ENCODE measurements around the gene SEMA4C.
A peak's percentile ranks its signal among the peaks of the same experiment; 100 is the strongest.

Gene SEMA4C

DNA sequence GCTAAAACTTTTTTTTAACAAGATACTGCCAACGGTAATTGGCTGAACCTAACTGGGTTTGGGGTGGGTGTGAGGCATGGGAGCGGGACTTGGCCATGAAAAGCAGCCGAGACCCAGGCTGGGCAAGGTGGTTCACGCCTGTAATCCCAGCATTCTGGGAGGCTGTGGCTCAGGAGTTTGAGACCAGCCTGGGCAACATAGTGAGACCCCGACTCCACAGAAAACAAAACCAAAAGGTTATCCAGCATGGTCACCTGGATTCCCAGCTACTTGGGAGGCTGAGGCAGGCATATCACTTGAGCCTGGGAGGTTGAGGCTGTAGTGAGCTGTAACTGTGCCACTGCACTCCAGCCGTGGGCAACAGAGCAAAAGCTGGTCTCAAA, 11.0 kb upstream of the SEMA4C start:
- DNase-seq, result no peak

DNA sequence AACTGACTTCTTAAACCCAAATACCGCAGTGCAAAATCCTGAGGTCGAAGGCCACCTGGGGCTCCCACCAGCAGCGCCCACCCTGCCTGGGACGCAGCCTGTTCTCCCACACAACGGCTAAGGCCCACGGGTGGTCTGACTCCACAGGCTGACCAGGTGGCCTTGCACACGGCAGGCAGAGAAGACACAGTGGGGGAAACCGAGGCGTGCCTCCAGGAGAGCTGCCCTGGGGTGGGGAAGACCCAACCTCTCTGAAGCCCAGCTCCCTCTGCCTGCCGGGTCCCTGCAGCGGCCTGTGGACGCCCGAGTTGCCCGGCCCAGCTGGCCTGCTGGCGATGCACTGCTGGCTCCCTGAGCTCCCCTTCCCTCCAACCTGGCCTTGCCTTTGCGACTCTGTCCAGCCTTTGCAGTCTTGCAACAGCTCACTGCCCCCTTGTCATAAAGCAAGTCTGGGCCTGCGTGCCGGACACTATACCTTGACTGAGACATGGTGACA, 9.7 kb upstream of the SEMA4C start:
- no peak for DNase-seq

DNA sequence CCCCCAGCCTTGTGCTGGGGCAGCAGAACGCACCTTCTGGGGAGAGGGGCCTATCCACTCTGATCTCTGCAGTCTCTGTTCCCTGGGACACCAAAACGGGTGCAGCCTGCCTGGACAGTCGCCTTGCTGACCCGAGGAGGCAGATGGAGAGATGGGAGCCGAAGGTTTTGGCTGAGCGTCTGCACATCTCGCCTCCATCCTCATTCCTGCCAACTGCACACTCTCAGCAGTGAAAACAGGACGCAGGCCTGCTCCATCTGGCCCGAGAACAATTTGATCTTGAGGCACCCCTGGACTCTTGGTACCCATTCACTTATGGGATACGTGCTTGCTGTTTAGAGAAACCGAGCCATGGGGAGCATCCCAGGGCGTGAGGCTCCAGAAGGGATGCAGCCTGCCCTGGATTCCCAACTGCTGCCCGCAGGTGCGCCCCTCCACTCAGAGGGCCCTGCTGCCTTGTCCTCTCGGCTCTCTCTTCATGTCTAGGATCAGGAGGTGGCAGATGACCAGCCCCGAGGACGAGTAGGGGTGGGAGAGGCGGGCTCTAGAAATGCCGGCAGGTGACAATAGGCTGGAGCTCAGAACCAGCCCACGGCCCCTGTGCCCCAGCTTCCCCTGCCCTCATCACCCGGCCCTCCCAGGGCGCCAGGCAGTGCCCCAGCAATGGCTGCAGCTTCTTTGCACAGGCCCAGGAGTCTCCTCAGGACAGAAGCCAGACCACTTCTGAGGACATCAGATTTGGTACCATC, 9.1 kb upstream of the SEMA4C start:
- no peak for DNase-seq

DNA sequence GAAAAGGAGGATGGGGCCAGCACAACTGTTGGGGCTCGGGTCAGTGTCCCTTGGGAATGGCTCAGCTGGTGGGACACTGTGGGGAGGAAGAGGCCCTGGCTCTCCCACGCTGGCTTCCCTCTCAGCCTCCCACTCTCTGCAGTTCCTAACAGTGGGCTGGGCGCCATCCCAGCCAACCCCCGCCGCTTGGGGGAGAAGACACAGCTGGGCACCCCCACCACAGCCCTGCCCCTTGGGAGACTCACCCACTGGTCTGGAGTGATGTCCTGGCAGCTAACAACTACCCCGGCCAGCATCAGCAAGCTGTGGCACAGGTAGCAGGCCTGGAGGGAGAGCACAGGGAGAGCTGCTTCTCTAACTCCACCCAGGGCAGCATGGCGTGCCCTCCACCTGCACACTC, 8.3 kb upstream of the SEMA4C start:
- DNase-seq, result no peak

DNA sequence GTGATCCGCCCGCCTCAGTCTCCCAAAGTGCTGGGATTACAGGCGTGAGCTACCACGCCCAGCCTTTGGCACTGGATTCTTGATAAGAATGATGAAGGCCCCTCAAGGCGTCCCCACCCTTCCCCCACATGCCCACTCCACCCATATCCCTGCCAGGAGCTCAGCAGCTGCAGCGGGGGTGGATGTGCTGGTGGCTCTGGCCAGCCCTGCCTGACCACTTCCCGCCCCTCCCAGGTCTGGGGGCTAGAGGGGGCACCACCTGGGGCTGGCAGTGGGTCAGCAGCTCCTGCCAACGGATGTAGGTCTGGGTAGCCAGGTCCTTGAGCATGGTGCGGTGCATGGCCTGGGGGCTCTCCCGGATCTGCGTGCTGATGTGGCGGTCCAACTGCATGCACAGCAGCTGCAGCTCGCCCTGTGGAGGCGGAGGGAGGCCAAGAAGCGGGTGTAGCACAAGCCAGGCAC, 7.8 kb upstream of the SEMA4C start:
- no peak for DNase-seq

DNA sequence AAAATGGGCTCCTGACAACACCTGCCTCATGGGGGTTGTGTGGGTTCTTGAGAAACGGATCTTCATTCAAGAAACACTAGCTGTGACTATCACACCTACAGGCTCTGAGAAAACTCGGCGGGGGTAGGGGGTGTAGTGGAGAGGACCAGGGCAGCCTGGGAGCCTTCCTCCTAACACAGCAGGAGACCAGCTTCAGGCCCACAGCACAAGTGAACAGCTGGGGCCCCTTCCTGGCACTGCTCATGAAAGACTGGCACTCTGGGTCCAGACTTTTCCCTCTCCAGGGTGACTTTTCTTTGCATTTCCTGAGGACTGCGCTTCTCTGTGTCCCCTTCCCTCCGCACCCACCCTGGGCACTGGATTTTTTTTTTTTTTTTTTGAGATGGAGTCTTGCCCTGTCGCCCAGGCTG, 7.2 kb upstream of the SEMA4C start:
- DNase-seq, result no peak

DNA sequence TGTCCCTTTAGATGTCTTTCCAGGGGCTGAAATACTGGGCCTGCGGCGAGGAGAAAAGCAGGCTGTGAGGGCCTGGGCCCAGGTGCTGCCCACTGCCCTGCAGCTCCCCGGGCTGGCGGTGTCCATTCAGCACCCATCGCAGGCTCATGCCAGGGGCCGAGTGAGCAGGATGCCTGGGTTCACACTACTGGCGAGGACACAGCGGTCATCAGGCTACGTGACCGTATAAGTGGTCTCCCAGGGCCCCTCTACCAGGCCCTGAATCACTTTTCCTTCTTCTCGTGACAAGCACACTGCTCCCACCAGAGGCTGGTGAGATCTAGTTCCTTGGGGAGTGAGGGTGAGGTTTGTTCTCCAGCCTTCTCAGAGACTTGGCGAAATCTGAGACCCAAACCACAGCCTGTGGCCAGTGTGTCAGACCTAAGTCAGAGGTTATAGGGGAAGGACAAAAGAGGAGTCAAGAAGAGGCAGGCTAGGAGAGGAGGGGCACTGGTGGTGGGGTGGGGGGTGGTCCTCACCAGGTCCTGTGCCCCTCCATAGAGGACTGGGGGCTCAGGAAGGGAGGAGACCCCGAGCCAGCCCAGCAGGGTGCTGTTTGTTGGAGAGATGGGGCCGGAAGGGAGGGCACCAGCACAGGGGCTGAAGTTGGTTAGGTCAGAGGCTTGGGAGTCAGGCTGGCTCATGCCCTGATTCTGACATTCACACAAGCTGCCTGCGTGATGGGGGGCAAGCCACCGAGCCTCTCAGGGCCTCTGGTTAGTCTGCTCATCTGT, 6.6 kb upstream of the SEMA4C start:
- no peak for DNase-seq

DNA sequence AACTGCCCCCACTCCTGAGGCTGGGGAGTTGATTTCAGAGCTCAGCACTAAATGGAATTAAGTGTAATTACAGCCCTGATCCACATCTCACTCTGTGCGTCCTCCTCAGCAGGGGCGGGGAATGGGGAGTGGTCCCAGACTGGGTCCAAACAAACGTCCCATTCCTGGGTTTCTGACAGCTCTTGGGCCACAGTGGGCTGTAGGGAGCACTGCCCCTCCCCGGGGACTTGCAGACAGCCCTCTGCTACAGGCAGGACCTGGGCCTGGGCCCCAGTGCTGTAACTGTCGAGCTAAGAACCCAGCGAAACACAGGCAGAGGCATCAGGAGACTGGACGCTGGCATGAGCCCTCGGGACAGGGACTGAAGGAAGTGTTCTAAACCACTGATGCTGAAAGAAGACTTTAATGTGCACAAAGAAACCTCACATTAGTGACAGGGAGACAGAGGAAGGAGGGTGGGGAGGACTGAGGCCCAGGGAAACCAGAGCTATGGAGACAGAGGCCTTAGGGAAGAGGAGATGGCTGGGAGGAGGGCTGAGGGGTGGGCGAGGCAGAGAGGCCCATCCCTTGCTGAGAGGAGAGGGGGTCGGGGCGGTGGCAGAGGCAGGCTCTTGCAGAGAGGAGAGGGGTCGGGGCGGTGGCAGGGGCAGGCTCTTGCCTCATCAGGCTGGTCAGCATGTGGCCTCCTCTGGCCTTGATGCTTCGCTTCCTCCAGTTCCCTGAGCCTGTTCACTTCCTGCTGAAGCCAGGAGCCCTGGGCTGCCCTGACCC, 5.8 kb upstream of the SEMA4C start:
- no peak for DNase-seq

DNA sequence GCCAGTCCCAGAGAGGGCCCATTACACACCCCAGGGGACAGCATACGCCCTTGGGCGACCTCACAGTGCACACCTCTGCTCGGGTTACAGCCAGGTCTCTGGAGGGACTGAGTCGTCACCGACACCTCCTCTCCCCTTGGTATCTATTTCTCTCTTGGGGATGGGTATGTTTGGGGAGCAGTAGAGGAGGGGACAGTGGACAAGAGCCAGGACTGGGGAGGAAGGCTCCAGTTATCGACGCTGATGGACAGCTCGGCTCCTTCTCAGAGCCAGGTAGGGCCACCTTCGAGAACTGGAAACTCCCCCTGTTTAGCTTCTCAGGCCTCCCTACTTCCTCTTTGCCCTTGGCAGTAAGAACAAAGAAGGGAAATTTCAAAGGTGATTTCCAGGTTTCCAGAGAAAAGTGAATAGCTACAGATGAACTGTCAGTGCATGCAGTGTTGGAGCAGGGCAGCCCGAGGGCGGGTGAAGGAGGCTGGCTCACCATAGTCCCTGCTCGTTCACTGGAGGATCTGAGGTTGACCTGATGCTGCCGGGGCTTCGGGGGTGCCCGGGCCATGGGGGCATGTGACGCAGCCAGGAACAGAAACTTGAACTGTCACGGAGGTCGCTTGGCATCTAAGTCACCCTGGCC, 4.4 kb upstream of the SEMA4C start:
- no peak for DNase-seq

DNA sequence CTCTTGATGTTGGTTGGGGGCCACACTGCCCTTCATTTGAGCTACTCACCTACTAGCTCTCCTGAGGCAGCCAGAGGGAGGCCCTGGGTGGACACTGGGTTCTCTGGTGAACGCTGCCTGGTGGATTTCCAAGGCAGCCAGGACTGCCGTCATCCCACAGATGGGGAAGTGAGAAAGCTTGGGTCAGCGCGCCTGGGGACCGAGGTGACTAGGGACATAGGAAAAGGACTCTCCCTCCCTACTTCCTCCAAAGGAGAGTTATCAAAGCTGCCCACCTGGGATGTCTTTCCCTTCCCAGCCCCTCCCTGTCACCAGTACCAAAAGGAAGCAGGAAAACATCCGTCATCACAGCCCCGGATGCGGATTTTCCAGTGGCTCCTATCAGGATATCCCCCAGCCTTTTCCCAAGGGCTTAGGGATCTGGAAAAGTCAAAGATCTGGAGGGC, 3.8 kb upstream of the SEMA4C start:
- DNase-seq, result no peak

DNA sequence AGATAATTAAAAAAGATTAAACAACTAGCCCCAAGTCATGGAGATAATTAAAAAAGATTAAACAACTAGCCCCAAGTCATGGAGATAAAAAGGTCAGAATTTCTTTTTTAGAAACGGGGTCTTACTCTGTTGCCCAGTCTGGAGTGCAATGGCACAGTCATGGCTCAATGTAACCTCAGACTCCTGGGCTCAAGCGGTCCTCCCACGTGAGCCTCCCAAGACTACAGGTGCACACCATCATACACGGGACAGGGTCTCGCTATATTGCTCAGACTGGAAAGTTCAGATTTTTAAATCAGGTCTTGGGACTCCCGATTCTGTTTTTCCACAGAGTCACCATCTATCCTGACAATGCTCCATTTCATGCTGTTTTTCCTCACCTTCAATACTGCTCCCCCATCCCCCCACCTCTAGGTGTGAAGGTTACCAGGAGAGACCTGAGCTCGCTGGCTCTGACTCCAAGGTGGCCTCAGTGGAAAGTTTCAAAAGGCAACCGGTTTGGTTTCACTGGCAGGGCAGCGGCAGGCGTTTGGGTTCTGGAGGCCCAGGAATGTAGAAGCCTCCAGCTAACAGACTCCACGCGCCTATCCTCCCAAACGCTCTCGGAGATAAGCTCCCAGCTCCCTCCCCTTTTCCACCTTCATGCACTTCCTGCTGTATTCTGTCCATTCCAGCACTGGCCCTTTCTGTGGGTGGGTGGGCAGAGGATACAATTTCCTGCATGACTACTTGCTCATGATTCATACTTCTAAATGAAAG, 2.9 kb upstream of the SEMA4C start:
- DNase-seq, result no peak

DNA sequence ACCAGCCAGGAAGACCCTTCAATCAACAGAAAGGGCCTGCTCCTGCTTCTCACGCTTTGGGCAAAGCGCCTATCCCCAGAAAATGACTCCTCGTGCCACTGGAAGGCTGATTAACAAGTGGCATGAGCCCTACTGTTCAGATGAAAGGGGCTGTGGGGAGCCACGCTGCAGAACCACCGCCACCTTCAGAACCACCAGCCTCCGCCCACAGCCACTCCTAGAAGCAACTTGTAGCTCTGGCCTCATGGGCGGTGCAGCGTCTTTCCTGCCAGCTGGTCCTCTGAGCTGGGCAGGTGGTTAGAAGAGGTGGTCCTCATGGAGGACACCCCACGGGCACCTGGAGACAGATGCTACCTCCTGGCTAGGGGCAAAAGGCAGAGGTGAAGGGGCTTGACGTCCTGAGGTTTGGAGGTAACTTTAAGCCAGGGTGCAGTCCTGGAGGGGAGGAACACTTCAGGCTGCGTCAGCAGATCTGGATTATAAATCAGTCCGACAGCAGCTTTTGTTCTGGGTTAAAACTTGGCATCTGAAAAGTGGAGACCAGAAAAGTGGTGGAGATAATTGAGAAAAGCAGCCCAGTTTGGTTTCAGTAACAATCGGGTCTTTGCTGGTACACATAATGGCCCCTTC, 861 bp upstream of the SEMA4C start:
- no peak for DNase-seq

DNA sequence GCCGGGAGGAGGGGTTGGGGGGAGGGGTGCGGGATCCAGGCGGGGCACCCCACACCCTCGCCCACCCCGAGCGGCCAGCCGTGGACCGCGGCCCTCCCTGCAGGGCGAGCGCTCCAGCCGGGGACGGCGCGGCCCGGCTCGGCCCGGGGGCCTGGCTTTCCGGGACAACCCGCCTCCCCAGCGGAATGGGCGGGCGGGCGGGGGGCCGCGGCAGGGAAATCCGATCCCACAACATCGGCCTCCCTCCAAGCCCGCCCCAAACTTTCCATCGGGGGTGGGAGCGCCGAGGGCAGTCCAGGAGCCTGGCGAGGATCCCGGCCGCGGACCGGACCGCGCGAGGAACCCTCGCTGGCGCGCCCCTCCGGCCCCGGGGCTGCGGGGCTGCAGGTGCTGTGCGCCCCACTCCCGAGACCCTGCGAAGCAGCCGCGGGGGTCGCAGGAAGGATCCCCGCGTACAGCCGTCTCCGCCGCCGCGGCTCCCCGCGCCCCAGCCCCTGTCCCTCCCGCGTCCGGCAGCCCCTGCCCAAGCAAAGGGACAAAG, 529 bp downstream of the SEMA4C start:
- no peak for DNase-seq

DNA sequence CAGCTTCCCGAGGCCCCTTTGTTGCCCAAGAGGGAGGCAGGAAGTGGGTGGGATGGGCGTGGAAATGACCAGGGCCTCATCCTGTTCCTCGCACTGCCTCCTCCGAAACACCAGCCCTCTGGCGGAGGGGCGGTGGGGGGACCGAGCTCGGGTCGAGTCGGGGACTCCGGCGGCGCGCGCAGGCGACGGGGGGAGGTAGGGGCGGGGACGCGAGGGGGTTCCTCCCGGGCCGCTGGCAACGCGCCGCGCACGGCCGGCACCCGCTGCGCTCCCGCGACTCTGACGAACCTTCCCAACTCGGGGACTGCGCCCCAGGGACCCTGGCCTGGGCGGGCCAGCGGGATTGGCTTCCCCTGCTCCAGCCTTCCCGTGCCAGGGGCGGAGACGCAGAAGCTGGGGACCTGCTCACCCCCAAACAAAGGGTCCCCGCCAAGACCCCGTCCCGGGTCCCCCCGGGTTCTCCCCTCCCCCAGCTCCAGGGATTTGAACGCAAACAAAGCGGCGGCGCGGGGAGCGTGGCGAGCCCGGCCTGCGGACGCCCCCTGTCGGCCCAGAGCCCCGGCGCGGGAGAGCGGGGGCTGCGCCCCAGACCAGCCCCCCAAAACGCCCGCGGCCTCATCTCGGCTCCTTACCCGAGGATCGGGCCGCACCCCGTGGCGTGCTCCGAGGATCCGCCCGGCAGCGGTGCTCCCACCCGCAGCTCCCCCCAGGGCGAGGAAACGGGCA, 1.2 kb downstream of the SEMA4C start:
- DNase-seq, result peak; percentile 33

DNA sequence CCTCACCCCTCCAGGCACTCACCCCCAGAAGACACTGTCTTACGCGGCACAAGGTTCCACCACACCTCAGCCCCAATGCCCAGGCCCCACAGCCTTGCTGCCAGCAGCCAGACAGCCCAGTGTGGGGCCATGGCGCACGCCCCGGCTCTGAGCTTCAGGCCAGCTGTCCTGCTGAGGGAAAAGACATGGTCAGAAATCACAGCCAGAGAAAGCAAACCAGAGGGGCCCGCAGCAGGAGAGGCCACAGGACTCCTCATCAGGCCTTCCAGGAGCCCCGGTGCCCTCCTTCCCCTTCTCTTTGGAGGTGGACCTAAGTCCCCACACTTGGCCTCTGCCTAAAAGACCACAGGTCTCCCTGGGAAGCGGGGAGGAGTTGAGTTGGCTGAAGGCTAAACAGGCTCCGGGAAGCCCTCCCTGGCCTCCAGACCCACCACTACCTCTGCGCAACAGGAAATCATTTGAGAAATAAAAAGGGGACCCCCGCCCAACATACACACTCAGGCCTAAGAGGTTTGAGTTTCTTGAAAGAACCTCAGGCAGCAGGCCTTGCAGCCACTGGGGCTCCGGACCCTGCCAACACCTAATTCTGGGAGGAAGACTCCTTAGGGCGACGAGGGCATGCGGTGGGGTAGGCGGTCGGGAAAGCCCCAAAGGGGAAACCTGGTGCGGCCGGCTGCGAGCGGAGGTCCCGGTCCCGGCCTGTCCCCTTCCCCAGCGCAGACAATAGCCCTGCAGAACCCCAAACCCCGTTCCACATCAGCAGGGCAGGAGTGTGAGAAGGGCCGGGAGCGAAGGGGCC, 1.9 kb downstream of the SEMA4C start:
- DNase-seq, result no peak

DNA sequence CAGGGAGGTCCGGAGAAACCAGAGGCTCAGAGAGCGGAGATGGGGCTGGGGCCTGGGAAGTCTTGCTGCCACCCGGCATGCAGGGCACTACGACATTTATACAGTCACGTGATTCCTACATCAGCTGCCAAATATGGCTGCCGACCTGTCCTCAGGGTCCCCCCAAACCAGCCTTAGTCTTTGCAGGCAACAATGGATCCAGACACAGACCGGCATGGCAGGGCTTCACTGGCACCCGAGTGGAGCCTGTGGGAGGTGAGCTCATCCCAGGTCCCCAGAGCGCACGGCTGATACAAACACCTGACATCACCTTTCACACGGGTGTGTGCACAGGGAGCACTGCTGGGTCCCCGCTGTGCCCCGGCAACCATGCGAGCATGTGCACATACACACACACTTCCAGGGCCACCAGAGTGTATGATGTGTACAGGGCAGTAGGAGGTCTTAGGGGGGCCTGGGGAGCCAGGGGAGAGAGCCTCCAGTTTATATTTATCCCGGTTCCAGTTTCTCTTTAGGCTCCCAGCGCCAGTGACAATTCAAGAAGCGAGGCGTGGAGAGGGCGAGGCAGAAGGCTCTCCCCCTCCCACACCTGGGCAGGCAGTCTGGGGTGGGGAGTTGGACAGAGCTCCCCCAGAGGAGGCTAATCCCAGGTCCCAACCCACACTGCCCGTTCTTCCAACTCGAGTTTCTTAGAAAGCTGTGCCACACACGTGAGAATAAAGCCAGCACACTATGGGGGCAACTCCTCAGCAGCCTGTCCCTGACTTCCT, 2.7 kb downstream of the SEMA4C start:
- DNase-seq, result peak; percentile 20

DNA sequence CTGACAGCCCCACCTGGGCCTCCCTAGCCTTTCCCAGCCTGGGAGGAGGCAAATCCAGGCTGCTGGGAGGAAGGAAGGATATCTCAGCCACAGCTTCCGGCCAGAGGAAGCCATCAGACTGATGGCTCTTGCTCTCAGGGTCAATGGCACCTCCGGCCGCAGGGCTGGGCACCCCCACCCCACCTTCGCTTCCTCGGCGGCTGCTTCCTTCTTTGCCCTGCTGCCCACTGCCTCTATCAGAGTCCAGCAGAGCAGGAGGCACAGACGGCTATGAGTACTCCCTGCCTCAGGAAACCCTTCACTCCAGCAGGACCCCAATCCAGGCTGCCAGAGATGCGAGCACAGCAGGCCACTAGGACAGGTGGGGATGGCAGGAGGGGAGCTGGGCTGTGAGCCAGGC, 3.3 kb downstream of the SEMA4C start:
- no peak for DNase-seq

DNA sequence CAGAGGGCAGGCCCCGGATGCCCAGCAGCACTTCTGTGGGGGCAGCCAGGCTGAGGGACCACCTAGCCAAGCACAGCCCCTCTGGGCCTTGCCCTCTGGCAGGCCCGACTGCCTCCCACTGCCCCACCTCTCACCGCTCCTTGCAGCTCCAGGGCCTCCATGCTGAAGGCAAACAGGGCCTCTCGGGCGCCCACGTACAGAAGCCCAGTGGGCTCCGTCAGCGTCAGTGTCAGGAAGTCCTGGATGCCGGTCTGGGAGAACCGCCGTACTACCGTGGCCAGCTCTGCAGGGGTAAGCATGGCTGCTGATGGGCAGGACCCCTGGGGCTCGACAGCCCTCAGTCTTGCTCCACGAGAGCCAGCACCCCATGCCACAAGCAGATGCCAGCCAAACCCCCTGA, 3.7 kb downstream of the SEMA4C start:
- DNase-seq, result no peak

DNA sequence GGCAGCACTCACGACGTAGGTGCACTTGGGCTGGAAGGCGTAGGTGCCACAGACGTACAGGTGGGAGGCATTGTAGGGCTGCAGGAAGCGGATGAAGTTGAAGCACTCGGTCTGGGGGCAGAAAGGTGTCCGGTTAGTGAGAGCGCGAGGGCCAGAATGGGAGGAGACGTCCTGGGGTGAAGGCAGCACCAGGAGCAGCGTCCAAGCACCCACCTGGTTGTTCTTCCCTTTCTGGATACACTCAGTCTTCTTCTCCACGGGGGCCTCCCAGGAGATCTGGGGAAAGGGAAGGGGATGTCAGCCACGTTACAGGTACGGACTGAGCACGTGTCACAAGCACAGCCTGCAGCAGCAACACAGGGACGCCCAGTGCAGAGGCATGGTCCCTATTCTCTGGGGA, 4.2 kb downstream of the SEMA4C start:
- DNase-seq, result no peak

All from NCI-H1694 treated with DMSO at 0.1 percent for 48 hours (cell line).